ENCODE results near the gene ZNRF4.

Gene ZNRF4

GRCh38 chr19:5443723-5444122 lies 11.5 kb upstream of the ZNRF4 start:
- DNase-seq (ENCODE audit: low read depth) = no peak
- no peak for TF ChIP-seq CTCF (conservative IDR thresholded peaks at IDR 0.05; ENCODE audit: low read depth, low read length)
- H3K4me3 ChIP-seq (ENCODE audit: low read length) = no peak overlapping the region

GRCh38 chr19:5444431-5444830 lies 10.8 kb upstream of the ZNRF4 start:
- no peak for DNase-seq (ENCODE audit: low read depth)

GRCh38 chr19:5445071-5445470 lies 10.1 kb upstream of the ZNRF4 start:
- no peak for DNase-seq (ENCODE audit: low read depth)
- no peak for TF ChIP-seq CTCF (conservative IDR thresholded peaks at IDR 0.05; ENCODE audit: low read depth, low read length)
- H3K4me3 ChIP-seq (ENCODE audit: low read length) = no peak overlapping the region

More at GRCh38 chr19:5444431-5444830, 10.8 kb upstream of the ZNRF4 start:
- TF ChIP-seq CTCF (conservative IDR thresholded peaks at IDR 0.05; ENCODE audit: low read depth, low read length) = no peak
- H3K4me3 ChIP-seq (ENCODE audit: low read length) = no peak overlapping the region

- TF ChIP-seq CTCF (conservative IDR thresholded peaks at IDR 0.05; ENCODE audit: low read depth, low read length) = no peak
- DNase-seq (ENCODE audit: low read depth) = no peak
- H3K4me3 ChIP-seq (ENCODE audit: low read length) = no peak overlapping the region
Measured at GRCh38 chr19:5445561-5446055, 9.6 kb upstream of the ZNRF4 start.

GRCh38 chr19:5447700-5448311 lies 7.4 kb upstream of the ZNRF4 start:
- no peak for TF ChIP-seq CTCF (conservative IDR thresholded peaks at IDR 0.05; ENCODE audit: low read depth, low read length)
- H3K4me3 ChIP-seq (ENCODE audit: low read length) = no peak overlapping the region
- no peak for DNase-seq (ENCODE audit: low read depth)

GRCh38 chr19:5448374-5448773 lies 6.8 kb upstream of the ZNRF4 start:
- no peak for DNase-seq (ENCODE audit: low read depth)
- TF ChIP-seq CTCF (conservative IDR thresholded peaks at IDR 0.05; ENCODE audit: low read depth, low read length) = no peak
- H3K4me3 ChIP-seq (ENCODE audit: low read length) = no peak overlapping the region

- TF ChIP-seq CTCF (conservative IDR thresholded peaks at IDR 0.05; ENCODE audit: low read depth, low read length) = no peak
- no peak for DNase-seq (ENCODE audit: low read depth)
- no peak overlapping the region for H3K4me3 ChIP-seq (ENCODE audit: low read length)
Measured at GRCh38 chr19:5450482-5451126, 4.6 kb upstream of the ZNRF4 start.

Data from retinal pigment epithelial cell (primary cell).